ENCODE results near the gene NFYA.
A peak's percentile ranks its signal among the peaks of the same experiment; 100 is the strongest.

The NFYA gene

DNA sequence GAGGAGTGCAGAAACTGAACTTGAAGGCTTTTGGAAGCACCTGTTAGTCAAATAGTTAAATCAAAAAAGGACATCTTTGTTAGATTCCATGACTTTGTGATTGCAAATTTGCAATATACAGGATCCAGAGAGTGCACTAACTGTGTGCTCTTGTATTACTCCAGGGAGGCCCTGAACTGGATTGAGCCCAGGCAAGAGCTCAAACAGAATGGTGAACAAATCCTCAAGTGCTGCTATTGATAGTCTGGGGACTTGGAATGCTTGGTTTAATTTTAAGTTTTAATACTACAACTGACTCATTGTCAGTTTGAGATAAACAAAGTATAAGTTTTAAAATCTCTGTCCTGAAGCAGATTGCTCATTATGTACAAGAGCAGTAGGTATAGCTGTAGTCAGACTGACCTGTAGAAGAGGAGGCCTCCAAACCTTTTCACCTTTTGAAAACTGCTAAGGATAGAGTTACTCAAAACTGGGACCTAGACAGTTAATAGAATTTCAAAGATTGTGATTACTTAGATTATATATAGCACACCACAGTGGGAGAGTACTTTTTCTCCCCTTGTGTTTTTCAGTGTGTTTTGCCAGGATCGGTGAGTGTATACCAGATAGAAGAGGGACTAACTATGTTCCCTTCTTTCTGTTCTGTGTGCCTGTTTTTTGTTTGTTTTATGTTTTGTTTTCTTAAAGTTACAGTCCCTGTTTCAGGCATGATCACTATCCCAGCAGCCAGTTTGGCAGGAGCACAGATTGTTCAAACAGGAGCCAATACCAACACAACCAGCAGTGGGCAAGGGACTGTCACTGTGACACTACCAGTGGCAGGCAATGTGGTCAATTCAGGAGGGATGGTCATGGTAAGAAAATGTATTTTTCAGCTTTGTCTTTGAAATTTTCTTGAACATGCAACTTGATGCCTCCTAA, 18.3 kb downstream of the NFYA start:
- no peak overlapping the region for H3K4me3 ChIP-seq (ENCODE audit: low read depth, low read length)
- no peak for DNase-seq (ENCODE audit: low read depth)
- TF ChIP-seq, protein P1, sequence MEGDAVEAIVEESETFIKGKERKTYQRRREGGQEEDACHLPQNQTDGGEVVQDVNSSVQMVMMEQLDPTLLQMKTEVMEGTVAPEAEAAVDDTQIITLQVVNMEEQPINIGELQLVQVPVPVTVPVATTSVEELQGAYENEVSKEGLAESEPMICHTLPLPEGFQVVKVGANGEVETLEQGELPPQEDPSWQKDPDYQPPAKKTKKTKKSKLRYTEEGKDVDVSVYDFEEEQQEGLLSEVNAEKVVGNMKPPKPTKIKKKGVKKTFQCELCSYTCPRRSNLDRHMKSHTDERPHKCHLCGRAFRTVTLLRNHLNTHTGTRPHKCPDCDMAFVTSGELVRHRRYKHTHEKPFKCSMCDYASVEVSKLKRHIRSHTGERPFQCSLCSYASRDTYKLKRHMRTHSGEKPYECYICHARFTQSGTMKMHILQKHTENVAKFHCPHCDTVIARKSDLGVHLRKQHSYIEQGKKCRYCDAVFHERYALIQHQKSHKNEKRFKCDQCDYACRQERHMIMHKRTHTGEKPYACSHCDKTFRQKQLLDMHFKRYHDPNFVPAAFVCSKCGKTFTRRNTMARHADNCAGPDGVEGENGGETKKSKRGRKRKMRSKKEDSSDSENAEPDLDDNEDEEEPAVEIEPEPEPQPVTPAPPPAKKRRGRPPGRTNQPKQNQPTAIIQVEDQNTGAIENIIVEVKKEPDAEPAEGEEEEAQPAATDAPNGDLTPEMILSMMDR (IDR thresholded peaks at IDR 0.05; ENCODE audit: insufficient read depth, low read depth, low read length, missing control alignments), result no peak

DNA sequence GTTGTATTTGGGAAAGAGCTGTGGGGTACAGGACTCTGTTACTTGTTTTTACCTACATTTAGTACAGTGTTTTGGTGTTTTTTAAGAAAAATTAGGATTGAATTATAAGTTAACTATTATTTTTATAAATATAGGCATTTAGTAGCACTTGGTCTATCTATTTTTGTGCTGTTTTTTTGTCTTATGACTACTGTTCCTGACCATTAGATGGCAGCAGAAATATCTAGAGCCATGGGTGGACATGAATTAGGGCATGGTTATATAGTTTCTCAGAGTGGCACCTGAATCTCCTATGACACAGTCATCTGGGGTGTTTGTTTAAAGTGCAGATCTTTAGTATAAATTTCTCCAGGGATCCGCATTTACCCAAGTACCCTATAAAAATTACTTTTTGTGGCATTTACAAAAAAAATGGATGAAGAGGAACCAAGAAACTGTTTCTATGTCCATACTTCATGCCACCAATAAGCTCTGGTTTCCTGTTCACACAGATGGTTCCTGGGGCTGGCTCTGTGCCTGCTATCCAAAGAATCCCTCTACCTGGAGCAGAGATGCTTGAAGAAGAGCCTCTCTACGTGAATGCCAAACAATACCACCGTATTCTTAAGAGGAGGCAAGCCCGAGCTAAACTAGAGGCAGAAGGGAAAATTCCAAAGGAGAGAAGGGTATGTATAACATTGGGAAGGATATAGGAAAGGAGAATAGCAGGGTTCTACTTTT, 19.8 kb downstream of the NFYA start:
- TF ChIP-seq, protein P1 (IDR thresholded peaks at IDR 0.05; ENCODE audit: insufficient read depth, low read depth, low read length, missing control alignments), result peak; percentile 18
- H3K4me3 ChIP-seq (ENCODE audit: low read depth, low read length), result no peak overlapping the region
- peak; percentile 29 for DNase-seq (ENCODE audit: low read depth)

DNA sequence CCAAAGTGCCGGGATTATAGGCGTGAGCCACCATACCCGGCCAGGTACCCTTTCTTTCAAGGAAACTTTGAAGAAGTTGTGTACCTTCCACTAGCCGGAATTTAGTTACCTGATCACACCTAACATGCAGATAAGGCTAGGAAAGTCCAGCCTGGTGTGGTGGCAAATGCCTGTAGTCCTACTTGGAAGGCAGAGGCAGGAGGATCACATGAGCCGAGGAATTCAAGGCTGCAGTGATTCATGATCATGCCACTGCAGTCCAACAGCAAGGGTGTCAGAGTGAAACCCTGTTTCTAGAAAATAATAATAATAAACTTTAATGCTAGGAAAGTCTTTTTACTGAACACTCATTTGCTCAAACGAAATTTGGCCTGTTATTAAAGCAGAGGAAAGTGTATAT, 21.0 kb downstream of the NFYA start:
- no peak for DNase-seq (ENCODE audit: low read depth)
- TF ChIP-seq, protein P1 (IDR thresholded peaks at IDR 0.05; ENCODE audit: insufficient read depth, low read depth, low read length, missing control alignments), result no peak
- H3K4me3 ChIP-seq (ENCODE audit: low read depth, low read length), result no peak overlapping the region

DNA sequence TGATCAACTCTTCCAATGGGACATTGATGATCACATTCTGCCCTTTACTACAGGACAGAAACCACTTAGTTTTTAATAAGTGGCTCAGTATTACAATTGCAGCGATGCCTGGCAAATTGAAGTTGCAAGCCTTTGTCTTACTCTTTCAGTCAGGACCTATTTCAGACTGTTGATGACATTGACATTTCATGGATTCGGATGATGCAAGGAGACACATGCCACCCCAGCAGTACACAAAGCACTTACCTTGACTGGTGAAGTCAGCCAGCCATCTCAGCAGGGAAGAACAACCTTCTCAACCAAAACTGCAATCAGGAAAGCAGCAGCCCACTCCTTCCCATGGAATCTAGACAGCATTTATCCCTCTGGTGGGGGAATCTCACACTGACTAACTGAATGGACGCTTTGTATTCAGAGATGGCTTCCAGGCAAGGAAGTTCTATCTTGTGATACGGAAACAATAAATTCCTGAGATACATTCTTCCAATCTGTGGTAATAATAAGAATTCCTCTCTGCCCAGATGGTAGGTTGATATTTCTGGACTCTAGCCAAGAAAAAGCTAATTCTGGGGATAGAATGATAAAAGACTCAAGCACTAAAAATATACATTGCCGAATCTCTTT, 24.8 kb downstream of the NFYA start:
- DNase-seq (ENCODE audit: low read depth), result no peak
- TF ChIP-seq, protein P1 (IDR thresholded peaks at IDR 0.05; ENCODE audit: insufficient read depth, low read depth, low read length, missing control alignments), result no peak
- H3K4me3 ChIP-seq (ENCODE audit: low read depth, low read length), result no peak overlapping the region

DNA sequence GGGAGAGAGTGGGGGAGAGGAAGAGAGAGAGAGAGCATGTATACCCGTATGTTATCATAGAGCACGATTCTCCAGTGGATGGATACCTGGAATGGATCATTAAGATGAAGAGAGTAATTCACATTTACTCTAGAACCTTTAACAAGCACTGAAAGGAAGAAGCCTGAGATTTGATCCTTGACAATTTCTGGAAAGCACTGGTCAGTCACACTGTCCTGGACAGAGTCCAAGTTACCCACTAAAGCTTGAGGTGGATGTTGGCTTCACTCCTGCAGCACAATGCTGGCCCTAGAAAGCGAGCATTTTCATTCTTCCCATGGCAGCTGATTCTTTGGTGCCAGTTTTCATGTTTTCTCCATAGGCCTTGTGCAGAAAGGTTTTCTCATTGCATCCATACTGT, 25.6 kb downstream of the NFYA start:
- TF ChIP-seq, protein P1 (IDR thresholded peaks at IDR 0.05; ENCODE audit: insufficient read depth, low read depth, low read length, missing control alignments), result no peak
- no peak for DNase-seq (ENCODE audit: low read depth)
- H3K4me3 ChIP-seq (ENCODE audit: low read depth, low read length), result no peak overlapping the region

DNA sequence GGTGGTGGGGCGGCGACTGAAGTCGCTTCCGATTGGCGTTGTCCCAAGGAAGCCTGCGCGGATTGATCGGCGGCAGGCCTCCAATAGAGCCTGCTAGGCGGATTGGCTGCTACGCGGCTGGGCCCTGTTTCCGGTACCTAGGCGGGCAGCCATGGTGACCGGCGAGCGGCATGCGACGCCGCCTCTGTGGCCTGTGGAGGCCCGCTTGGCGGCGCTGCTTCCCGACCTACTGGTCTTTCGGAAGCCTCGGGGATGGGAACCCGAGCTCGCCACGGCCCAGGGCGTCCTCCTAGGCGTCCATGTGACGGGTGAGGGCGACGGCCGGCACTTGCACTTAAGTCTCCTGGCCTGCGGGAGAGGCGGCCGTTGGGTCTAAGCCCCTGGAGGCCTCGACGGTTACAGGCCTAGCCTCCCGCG, 28.1 kb downstream of the NFYA start:
- H3K4me3 ChIP-seq (ENCODE audit: low read depth, low read length), result no peak overlapping the region
- TF ChIP-seq, protein P1 (IDR thresholded peaks at IDR 0.05; ENCODE audit: insufficient read depth, low read depth, low read length, missing control alignments), result no peak
- DNase-seq (ENCODE audit: low read depth), result no peak

All from GM12865 (cell line).